ENCODE data around the gene S100A13.
"Not testable (repeated sequence)": the region's sequence is repeated elsewhere in the genome, so short reads cannot be mapped to it uniquely, and the experiment has no call there.

Gene S100A13

DNA sequence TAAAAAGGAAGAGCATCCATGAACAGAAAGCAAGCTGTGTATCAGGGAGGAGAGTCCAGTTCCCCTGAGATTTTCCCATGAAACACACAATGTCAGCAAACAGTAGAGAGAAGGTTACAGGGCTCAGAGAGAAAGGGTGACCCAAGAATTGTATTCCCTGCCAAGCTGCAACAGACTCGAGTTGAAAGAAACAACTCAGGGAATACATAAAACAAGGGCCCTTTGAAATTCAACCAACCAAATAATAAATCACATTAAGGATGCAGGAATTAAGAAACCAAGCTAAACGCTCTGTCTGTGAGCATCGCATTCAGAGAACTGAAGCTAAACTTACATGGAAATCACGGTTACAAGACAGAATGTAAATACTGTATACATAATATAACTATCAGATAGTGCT is 34.6 kb downstream of the S100A13 start:
- Histone ChIP-seq H3K36me3 (ENCODE audit: insufficient read depth, low read length) (no peaks in the 10 kb centered on the region), H3K9me3 (replicated peaks; ENCODE audit: low read length) (no peaks in the 10 kb centered on the region), H3K4me1 (ENCODE audit: control insufficient read depth, insufficient read depth, low read length) (peaks cover 10% of the 10 kb centered on the region), H3K27me3 (ENCODE audit: control insufficient read depth, insufficient read depth, low read length) (no peaks in the 10 kb centered on the region), H3K9ac (ENCODE audit: low read depth, low read length) (no peak overlapping the region), H3K4me3 (ENCODE audit: low read length) (no peak overlapping the region), H3K4me2 (ENCODE audit: low read length) (no peak overlapping the region)

DNA sequence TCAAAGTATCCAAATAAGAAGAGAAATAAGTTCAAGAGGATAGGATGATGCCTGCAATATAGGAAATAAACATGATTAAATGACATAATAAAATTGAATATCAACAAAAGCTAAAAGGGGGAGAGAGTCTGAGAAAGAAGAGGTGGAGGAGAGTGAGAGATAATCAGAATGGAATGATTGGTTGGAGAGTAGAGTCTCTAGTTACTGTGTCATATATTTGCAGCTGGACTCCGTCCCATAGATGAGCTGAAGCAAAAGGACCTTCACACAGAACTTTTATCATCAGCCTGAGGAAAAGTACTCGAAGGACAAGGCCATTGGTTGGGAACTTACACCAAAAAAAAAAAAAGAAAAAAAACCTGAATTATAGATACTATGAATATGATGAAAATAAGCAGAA is 38.8 kb downstream of the S100A13 start:
- Histone ChIP-seq H3K4me1 (ENCODE audit: control insufficient read depth, insufficient read depth, low read length) (peaks cover 5% of the 10 kb centered on the region), H3K4me2 (ENCODE audit: low read length) (no peak overlapping the region), H3K4me3 (ENCODE audit: low read length) (no peak overlapping the region), H3K36me3 (ENCODE audit: insufficient read depth, low read length) (no peaks in the 10 kb centered on the region), H3K27me3 (ENCODE audit: control insufficient read depth, insufficient read depth, low read length) (no peaks in the 10 kb centered on the region), H3K9me3 (replicated peaks; ENCODE audit: low read length) (no peaks in the 10 kb centered on the region), H3K9ac (ENCODE audit: low read depth, low read length) (no peak overlapping the region)

DNA sequence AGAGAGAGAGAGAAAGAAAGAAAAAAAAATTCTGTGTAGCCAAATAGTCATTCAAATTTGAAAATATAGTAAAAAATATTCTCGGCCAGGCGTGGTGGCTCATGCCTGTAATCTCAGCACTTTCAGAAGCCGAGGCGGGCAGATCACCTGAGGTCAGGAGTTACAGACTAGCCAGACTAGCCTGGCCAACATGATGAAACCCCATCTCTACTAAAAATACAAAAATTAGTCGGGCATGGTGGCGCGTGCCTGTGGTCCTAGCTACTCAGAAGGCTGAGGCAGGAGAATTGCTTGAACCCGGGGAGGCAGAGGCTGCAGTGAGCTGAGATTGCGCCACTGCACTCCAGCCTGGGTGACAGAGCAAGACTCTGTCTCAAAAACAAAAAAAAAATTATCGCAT is 39.3 kb downstream of the S100A13 start:
- H3K9me3 ChIP-seq (replicated peaks; ENCODE audit: low read length); H3K4me1 ChIP-seq (ENCODE audit: control insufficient read depth, insufficient read depth, low read length); H3K4me2 ChIP-seq (ENCODE audit: low read length); H3K27me3 ChIP-seq (ENCODE audit: control insufficient read depth, insufficient read depth, low read length); H3K4me3 ChIP-seq (ENCODE audit: low read length); H3K9ac ChIP-seq (ENCODE audit: low read depth, low read length); H3K36me3 ChIP-seq (ENCODE audit: insufficient read depth, low read length): not testable (repeated sequence)

DNA sequence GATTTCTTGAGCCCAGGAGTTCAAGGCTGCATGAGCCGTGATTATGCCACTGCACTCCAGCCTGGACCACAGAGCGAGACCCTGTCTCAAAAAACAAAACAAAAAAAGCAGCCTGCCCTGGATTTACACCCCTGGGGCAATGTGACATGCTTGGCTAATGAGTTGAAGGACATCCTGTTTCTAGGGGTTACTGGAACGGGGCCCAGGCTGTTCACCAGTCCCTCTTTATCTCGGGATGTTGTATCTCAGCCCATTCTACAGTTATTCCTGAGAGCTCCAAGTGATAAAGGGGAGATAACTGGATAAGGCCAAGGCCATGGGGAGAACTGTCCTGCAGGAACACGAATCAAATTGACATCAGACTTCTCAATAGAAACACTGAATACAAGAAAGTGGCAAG is 40.0 kb downstream of the S100A13 start:
- Histone ChIP-seq H3K36me3 (ENCODE audit: insufficient read depth, low read length) (no peaks in the 10 kb centered on the region), H3K9ac (ENCODE audit: low read depth, low read length) (no peak overlapping the region), H3K27me3 (ENCODE audit: control insufficient read depth, insufficient read depth, low read length) (no peaks in the 10 kb centered on the region), H3K4me3 (ENCODE audit: low read length) (no peak overlapping the region), H3K4me1 (ENCODE audit: control insufficient read depth, insufficient read depth, low read length) (peaks cover 5% of the 10 kb centered on the region), H3K4me2 (ENCODE audit: low read length) (no peak overlapping the region), H3K9me3 (replicated peaks; ENCODE audit: low read length) (no peaks in the 10 kb centered on the region)

DNA sequence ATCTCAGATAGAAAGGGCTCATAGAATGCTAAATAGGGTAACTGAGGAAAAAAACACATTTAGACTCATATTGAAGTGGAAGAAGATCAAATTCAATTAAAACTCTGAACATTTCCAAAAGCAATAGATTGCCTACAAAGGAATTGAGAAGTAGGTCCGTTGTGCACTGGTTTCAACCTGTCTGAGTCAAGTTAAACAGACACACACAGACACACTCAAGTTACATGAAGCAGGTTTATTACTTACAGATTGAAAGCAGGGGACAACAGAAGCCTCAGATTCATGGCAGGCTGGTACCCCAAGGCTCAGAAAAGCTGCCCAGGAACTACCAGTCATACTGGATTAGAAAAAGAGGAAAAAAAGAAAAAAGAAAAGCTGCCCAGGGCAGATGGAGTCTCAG is 41.0 kb downstream of the S100A13 start:
- H3K36me3 ChIP-seq (ENCODE audit: insufficient read depth, low read length), result no peaks in the 10 kb centered on the region
- peaks cover 5% of the 10 kb centered on the region for H3K4me1 ChIP-seq (ENCODE audit: control insufficient read depth, insufficient read depth, low read length)
- H3K4me3 ChIP-seq (ENCODE audit: low read length), result no peak overlapping the region
- H3K4me2 ChIP-seq (ENCODE audit: low read length), result no peak overlapping the region
- H3K27me3 ChIP-seq (ENCODE audit: control insufficient read depth, insufficient read depth, low read length), result no peaks in the 10 kb centered on the region
- H3K9ac ChIP-seq (ENCODE audit: low read depth, low read length), result no peak overlapping the region
- no peaks in the 10 kb centered on the region for H3K9me3 ChIP-seq (replicated peaks; ENCODE audit: low read length)

DNA sequence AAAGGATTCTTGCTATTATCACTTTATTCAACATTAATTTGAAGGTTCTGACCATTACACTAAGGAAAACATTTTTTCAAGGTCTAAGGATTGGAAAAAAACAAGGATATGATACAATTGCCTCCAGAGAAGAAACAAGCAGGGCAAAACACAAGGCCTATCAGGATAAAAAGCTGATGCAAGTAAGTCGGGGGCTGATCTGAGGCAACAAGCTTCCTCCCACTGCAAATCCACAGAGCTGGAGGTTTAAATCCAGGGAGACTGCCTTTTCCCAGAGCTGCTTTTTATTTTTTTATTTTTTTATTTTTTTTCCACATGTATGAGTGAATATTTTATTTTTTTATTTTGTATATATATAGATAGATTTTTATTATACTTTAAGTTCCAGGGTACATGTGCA is 42.3 kb downstream of the S100A13 start:
- no peak overlapping the region for H3K4me2 ChIP-seq (ENCODE audit: low read length)
- no peaks in the 10 kb centered on the region for H3K9me3 ChIP-seq (replicated peaks; ENCODE audit: low read length)
- no peaks in the 10 kb centered on the region for H3K27me3 ChIP-seq (ENCODE audit: control insufficient read depth, insufficient read depth, low read length)
- no peak overlapping the region for H3K4me3 ChIP-seq (ENCODE audit: low read length)
- H3K9ac ChIP-seq (ENCODE audit: low read depth, low read length), result no peak overlapping the region
- peaks cover 5% of the 10 kb centered on the region for H3K4me1 ChIP-seq (ENCODE audit: control insufficient read depth, insufficient read depth, low read length)
- H3K36me3 ChIP-seq (ENCODE audit: insufficient read depth, low read length), result no peaks in the 10 kb centered on the region

DNA sequence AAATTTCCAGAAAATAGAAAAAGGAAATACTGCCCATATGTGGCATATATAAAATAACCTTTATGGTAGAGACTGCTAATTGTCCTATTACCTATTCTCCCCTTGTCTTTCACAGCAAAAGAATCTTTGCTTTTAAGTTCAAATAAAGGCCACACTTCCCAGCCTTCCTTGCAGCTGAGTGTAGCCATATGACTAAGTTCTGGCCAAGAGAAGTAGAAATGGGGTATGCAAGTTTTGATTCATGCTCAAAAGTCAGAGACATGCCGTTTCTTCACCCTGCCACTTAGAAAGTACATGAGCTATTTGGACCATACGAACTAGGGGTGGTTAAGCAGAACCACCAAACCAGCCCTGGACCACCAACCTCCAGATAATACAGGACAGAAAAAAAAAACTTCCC is 43.3 kb downstream of the S100A13 start:
- Histone ChIP-seq H3K4me2 (ENCODE audit: low read length) (no peak overlapping the region), H3K27me3 (ENCODE audit: control insufficient read depth, insufficient read depth, low read length) (no peaks in the 10 kb centered on the region), H3K4me3 (ENCODE audit: low read length) (no peak overlapping the region), H3K36me3 (ENCODE audit: insufficient read depth, low read length) (no peaks in the 10 kb centered on the region), H3K9ac (ENCODE audit: low read depth, low read length) (no peak overlapping the region), H3K4me1 (ENCODE audit: control insufficient read depth, insufficient read depth, low read length) (peaks cover 5% of the 10 kb centered on the region), H3K9me3 (replicated peaks; ENCODE audit: low read length) (no peaks in the 10 kb centered on the region)

DNA sequence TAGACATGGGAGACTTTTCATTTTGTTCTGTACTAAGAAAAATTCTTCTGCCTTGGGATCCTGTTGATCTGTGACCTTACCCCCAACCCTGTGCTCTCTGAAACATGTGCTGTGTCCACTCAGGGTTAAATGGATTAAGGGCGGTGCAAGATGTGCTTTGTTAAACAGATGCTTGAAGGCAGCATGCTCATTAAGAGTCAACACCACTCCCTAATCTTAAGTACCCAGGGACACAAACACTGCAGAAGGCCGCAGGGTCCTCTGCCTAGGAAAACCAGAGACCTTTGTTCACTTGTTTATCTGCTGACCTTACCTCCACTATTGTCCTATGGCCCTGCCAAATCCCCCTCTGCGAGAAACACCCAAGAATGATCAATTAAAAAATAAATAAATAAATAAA is 43.8 kb downstream of the S100A13 start:
- H3K9ac ChIP-seq (ENCODE audit: low read depth, low read length); H3K36me3 ChIP-seq (ENCODE audit: insufficient read depth, low read length); H3K27me3 ChIP-seq (ENCODE audit: control insufficient read depth, insufficient read depth, low read length); H3K9me3 ChIP-seq (replicated peaks; ENCODE audit: low read length); H3K4me2 ChIP-seq (ENCODE audit: low read length); H3K4me1 ChIP-seq (ENCODE audit: control insufficient read depth, insufficient read depth, low read length); H3K4me3 ChIP-seq (ENCODE audit: low read length): not testable (repeated sequence)

DNA sequence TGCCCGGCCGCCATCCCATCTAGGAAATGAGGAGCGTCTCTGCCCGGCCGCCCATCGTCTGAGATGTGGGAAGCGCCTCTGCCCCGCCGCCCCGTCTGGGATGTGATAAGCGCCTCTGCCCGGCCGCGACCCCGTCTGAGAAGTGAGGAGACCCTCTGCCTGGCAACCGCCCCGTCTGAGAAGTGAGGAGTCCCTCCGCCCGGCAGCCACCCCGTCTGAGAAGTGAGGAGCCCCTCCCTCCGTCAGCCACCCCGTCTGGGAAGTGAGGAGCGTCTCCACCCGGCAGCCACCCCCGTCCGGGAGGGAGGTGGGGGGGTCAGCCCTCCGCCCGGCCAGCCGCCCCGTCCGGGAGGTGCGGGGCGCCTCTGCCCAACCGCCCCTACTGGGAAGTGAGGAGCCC is 44.5 kb downstream of the S100A13 start:
- H3K9me3 ChIP-seq (replicated peaks; ENCODE audit: low read length); H3K27me3 ChIP-seq (ENCODE audit: control insufficient read depth, insufficient read depth, low read length): not testable (repeated sequence)

DNA sequence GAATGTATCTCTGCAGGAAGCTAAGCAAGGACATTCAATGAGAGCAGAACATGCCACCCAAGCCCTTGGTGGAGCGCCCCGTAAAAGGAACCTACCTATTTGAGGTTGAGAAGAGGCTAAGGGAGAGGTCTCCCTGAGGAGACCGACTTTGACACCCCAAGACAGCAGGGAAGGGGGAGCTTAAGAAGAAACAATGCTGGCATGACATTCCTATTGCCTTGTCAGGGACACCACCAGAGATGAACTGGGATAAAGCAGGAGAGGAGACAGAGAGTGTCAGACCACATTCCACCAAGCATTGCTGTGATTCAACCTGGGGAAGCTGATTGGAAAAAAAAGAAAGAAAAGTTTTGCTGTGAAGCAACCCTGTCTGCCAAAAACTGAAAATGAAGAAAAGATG is 48.4 kb downstream of the S100A13 start:
- Histone ChIP-seq H3K9me3 (replicated peaks; ENCODE audit: low read length) (no peaks in the 10 kb centered on the region), H3K4me1 (ENCODE audit: control insufficient read depth, insufficient read depth, low read length) (peaks cover 16% of the 10 kb centered on the region), H3K36me3 (ENCODE audit: insufficient read depth, low read length) (no peaks in the 10 kb centered on the region), H3K9ac (ENCODE audit: low read depth, low read length) (no peak overlapping the region), H3K4me3 (ENCODE audit: low read length) (no peak overlapping the region), H3K27me3 (ENCODE audit: control insufficient read depth, insufficient read depth, low read length) (no peaks in the 10 kb centered on the region), H3K4me2 (ENCODE audit: low read length) (no peak overlapping the region)

More for the DNA sequence above, 44.5 kb downstream of the S100A13 start:
- H3K4me1 ChIP-seq (ENCODE audit: control insufficient read depth, insufficient read depth, low read length), result peaks cover 16% of the 10 kb centered on the region
- not testable (repeated sequence) for H3K4me3 ChIP-seq (ENCODE audit: low read length); H3K9ac ChIP-seq (ENCODE audit: low read depth, low read length); H3K4me2 ChIP-seq (ENCODE audit: low read length); H3K36me3 ChIP-seq (ENCODE audit: insufficient read depth, low read length)

DNA sequence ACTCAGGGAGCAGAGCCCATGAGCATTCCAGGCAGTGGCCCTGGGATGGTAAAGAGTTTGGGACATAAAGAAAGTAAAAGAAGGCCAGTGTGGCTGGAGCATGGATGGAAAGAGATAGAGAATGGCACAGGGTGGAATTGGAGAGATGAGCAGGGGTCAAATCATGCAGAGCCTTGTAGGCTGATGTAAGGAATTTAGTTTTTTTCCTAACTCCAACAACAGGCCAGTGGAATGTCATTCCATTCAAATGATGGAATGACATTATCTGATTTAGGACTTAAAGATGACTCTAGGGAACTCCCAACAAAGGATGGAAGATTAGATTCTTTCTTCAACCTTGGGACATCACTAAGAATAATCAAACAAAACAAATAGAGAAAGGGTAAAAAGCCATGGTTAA is 48.8 kb downstream of the S100A13 start:
- Histone ChIP-seq H3K4me2 (ENCODE audit: low read length) (no peak overlapping the region), H3K36me3 (ENCODE audit: insufficient read depth, low read length) (no peaks in the 10 kb centered on the region)

DNA sequence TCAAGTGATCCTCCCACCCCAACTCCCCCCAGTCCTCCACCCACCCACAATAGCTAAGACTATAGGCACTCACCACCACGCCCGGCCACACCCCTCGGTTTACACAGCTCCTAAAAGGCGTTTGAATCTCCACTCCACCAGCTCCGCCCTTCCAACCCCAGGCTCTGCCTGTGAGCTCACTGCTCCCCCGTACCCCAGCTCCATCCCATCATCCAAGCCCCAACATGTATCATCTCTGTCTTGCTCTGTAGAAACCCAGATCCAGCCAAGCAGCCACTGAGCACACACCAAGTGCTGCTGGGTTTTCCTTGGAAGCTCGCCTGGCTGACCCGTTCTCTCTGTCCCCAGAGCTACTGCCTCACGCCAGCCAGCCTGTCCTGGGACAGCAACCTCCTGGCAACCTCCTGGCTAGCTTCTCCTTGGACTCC is 49.7 kb downstream of the S100A13 start:
- H3K9me3 ChIP-seq (replicated peaks; ENCODE audit: low read length), result no peaks in the 10 kb centered on the region
- no peak overlapping the region for H3K4me3 ChIP-seq (ENCODE audit: low read length)
- peak overlapping the region; percentile 23 for H3K4me2 ChIP-seq (ENCODE audit: low read length)
- no peaks in the 10 kb centered on the region for H3K36me3 ChIP-seq (ENCODE audit: insufficient read depth, low read length)
- H3K4me1 ChIP-seq (ENCODE audit: control insufficient read depth, insufficient read depth, low read length), result peaks cover 22% of the 10 kb centered on the region
- no peaks in the 10 kb centered on the region for H3K27me3 ChIP-seq (ENCODE audit: control insufficient read depth, insufficient read depth, low read length)
- H3K9ac ChIP-seq (ENCODE audit: low read depth, low read length), result no peak overlapping the region

More for the DNA sequence above, 48.8 kb downstream of the S100A13 start:
- no peak overlapping the region for H3K9ac ChIP-seq (ENCODE audit: low read depth, low read length)
- no peaks in the 10 kb centered on the region for H3K27me3 ChIP-seq (ENCODE audit: control insufficient read depth, insufficient read depth, low read length)
- H3K9me3 ChIP-seq (replicated peaks; ENCODE audit: low read length), result no peaks in the 10 kb centered on the region
- H3K4me1 ChIP-seq (ENCODE audit: control insufficient read depth, insufficient read depth, low read length), result peaks cover 15% of the 10 kb centered on the region
- no peak overlapping the region for H3K4me3 ChIP-seq (ENCODE audit: low read length)
